Measurements from ENCODE around the gene GRID2.

GRID2 gene

DNA sequence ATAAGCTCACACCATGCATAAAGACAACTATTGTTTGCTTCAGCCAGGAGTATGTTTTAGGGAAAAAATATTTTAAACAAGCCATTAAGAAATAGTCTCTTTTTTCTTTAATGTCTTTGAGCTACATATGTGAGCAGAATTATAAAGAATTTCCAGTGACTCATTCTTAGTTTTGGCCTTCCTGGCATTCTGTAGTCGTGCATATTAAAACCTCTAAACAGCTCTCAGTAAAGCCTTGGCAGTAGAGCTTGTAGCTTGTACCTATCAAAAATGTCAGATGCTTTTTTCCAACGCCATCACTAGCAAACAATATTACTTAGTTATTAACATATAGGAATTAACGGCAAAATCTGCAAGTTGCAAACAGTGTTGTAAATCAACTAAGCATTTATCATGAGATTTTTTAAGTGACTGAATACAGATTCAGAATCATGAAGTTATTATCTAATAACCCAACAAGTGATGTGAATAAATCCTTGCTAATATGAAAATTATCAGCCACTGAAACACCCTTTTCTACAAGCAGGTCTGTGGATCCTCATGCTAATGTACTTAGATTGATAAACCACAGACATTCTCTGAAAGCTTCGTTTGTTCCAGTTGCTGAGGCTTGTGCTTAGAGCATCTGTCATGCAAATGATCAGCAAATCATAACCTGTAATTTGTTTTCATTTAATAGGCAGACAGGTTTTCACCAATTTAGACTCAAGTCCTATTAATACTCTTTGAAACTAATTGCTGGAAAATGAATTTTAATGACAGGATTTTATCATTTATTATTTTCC is 1112.8 kb downstream of the GRID2 start:
- H3K27ac ChIP-seq = no peak overlapping the region
- TF ChIP-seq, protein P1, sequence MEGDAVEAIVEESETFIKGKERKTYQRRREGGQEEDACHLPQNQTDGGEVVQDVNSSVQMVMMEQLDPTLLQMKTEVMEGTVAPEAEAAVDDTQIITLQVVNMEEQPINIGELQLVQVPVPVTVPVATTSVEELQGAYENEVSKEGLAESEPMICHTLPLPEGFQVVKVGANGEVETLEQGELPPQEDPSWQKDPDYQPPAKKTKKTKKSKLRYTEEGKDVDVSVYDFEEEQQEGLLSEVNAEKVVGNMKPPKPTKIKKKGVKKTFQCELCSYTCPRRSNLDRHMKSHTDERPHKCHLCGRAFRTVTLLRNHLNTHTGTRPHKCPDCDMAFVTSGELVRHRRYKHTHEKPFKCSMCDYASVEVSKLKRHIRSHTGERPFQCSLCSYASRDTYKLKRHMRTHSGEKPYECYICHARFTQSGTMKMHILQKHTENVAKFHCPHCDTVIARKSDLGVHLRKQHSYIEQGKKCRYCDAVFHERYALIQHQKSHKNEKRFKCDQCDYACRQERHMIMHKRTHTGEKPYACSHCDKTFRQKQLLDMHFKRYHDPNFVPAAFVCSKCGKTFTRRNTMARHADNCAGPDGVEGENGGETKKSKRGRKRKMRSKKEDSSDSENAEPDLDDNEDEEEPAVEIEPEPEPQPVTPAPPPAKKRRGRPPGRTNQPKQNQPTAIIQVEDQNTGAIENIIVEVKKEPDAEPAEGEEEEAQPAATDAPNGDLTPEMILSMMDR (conservative IDR thresholded peaks at IDR 0.05) = no peak
- TF ChIP-seq ZFX (IDR thresholded peaks at IDR 0.05) = no peak

- H3K27ac ChIP-seq = no peak overlapping the region
- no peak for TF ChIP-seq ZFX (IDR thresholded peaks at IDR 0.05)
- TF ChIP-seq, protein P1 (conservative IDR thresholded peaks at IDR 0.05) = no peak
These were observed 1127.6 kb downstream of the GRID2 start for GRCh38 chr4:93431371-93431770.

DNA sequence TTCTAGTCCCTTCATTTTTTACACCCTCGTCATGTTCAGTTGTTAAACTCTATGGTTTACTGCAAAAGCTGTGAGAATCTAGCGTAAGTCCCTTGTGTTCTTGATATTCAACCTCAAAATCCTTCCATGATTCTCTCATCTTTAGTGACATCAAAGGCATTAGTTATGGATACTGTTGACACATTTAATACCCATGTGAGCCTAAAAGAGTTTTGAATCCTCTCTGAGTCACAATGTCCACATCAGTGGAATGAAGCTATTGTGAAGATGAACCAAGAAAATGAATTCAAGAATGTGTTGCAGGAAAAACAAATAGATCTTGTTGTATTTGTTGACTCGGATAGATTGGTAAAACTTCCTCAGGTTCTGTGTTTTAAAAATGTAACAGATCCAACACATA is 1130.1 kb downstream of the GRID2 start:
- no peak overlapping the region for H3K27ac ChIP-seq
- TF ChIP-seq, protein P1 (conservative IDR thresholded peaks at IDR 0.05) = no peak
- no peak for TF ChIP-seq ZFX (IDR thresholded peaks at IDR 0.05)

DNA sequence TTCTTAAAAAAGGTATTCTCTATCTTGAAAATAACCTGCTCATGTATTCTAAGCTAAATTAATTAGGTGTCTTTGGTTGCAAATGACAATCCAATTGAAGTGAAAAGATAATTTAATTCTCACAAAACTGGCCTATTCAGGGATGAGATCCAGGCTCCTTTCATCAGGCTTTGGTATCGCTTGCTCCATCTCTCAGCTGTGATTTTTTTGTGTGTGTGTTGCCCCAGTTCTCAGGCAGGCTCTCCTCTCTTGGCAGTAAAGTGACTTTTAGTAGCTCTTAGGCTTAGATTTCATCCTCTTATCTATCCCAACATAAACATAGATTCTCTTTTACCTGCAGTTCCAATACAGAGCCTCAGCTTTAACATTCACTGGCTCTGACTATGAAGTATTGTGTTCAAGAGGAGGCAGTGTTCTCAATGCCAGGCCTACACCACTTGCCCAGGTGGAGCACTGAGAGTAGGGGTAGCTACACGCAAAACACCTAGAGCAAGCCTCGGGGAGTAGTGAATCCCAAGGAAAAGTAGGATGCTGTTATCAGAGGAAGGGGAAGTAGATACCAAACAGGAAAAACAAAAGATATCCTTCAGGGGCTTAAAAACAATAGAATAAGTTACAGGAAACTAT is 1132.3 kb downstream of the GRID2 start:
- TF ChIP-seq, protein P1 (conservative IDR thresholded peaks at IDR 0.05) = no peak
- no peak for TF ChIP-seq ZFX (IDR thresholded peaks at IDR 0.05)
- H3K27ac ChIP-seq = no peak overlapping the region

GRCh38 chr4:93437991-93438390 is 1134.2 kb downstream of the GRID2 start:
- TF ChIP-seq, protein P1 (conservative IDR thresholded peaks at IDR 0.05) = no peak
- no peak for TF ChIP-seq ZFX (IDR thresholded peaks at IDR 0.05)
- no peak overlapping the region for H3K27ac ChIP-seq

GRCh38 chr4:93444860-93445259 is 1141.1 kb downstream of the GRID2 start:
- TF ChIP-seq, protein P1 (conservative IDR thresholded peaks at IDR 0.05) = no peak
- TF ChIP-seq ZFX (IDR thresholded peaks at IDR 0.05) = no peak
- no peak overlapping the region for H3K27ac ChIP-seq

DNA sequence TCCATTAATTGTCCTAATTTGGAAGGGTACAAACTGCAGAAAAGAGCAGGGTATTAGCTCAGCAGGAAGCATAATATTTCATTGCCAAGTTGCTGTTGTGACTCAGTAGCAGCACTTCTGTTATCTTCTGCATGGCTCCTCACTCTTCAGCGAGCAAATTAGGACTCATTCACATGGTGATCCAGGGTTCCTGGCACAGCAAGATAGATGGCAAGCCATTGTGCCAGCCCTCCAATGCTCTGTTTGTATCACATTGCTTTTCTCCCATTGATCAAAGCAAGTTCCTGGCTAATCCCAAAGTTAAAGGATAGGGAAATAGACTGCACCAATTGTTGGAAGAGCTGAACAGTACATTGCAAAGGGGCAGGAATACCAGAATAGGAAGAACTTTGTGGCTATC is 1142.3 kb downstream of the GRID2 start:
- H3K27ac ChIP-seq = no peak overlapping the region
- no peak for TF ChIP-seq ZFX (IDR thresholded peaks at IDR 0.05)
- TF ChIP-seq, protein P1 (conservative IDR thresholded peaks at IDR 0.05) = no peak
